ENCODE results near the gene CACNG7.
"Not testable (repeated sequence)": the region's sequence is repeated elsewhere in the genome, so short reads cannot be mapped to it uniquely, and the experiment has no call there.

The CACNG7 gene

DNA sequence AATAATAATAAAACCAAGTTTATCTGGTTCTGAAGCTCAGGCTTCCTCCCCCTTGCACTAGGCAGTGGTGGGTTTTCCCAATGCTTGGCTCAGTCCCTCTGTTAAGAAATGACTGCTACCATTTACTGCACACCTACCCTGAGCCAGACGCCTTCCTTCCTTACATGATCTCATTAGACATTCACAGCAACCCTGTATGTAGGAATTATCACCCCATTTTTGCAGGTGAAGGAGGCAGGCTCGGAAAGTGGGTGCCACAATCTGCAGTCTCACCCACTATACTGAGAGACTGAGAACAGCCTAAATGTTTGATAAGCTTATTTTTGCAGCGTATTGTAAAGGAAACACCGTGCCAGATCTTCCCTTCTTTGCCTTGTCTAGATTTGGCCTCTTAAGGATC, 35.3 kb downstream of the CACNG7 start:
- DNase-seq (ENCODE audit: low read depth): no peak
- TF ChIP-seq, protein P1, sequence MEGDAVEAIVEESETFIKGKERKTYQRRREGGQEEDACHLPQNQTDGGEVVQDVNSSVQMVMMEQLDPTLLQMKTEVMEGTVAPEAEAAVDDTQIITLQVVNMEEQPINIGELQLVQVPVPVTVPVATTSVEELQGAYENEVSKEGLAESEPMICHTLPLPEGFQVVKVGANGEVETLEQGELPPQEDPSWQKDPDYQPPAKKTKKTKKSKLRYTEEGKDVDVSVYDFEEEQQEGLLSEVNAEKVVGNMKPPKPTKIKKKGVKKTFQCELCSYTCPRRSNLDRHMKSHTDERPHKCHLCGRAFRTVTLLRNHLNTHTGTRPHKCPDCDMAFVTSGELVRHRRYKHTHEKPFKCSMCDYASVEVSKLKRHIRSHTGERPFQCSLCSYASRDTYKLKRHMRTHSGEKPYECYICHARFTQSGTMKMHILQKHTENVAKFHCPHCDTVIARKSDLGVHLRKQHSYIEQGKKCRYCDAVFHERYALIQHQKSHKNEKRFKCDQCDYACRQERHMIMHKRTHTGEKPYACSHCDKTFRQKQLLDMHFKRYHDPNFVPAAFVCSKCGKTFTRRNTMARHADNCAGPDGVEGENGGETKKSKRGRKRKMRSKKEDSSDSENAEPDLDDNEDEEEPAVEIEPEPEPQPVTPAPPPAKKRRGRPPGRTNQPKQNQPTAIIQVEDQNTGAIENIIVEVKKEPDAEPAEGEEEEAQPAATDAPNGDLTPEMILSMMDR (conservative IDR thresholded peaks at IDR 0.05; ENCODE audit: low read length): no peak
- no peak overlapping the region for H3K4me3 ChIP-seq (ENCODE audit: low read length)

GRCh38 chr19:53944933-53945332, 35.9 kb downstream of the CACNG7 start:
- H3K4me3 ChIP-seq (ENCODE audit: low read length): no peak overlapping the region
- TF ChIP-seq, protein P1 (conservative IDR thresholded peaks at IDR 0.05; ENCODE audit: low read length): no peak
- DNase-seq (ENCODE audit: low read depth): no peak

DNA sequence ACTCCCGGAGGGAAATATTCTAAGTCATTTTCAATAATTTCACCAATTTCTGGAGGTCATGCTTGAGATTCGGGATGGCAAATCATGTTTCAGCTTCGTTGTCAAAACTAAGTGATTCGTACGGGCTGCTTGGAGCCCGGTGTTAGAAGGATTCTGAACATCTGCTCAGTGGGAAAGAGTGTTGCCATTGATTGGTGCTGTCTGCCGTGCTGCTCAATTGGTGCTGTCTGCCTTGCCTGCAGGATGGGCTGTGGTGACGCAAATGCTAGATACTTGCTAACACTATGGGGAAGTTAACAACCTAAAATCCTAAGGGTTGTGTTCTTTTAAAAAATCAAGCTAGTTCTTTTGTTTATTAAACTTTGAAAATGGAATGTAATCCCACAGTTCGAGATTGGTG, 36.4 kb downstream of the CACNG7 start:
- no peak overlapping the region for H3K4me3 ChIP-seq (ENCODE audit: low read length)
- TF ChIP-seq, protein P1 (conservative IDR thresholded peaks at IDR 0.05; ENCODE audit: low read length): no peak
- DNase-seq (ENCODE audit: low read depth): no peak

- TF ChIP-seq, protein P1 (conservative IDR thresholded peaks at IDR 0.05; ENCODE audit: low read length): no peak
- no peak overlapping the region for H3K4me3 ChIP-seq (ENCODE audit: low read length)
- no peak for DNase-seq (ENCODE audit: low read depth)
Measured at GRCh38 chr19:53945998-53946397, 36.9 kb downstream of the CACNG7 start.

GRCh38 chr19:53947624-53948023, 38.5 kb downstream of the CACNG7 start:
- DNase-seq (ENCODE audit: low read depth): no peak
- TF ChIP-seq, protein P1 (conservative IDR thresholded peaks at IDR 0.05; ENCODE audit: low read length): 0 out of 2 replicates have a peak, but pooled peaks have one; percentile 1
- no peak overlapping the region for H3K4me3 ChIP-seq (ENCODE audit: low read length)

DNA sequence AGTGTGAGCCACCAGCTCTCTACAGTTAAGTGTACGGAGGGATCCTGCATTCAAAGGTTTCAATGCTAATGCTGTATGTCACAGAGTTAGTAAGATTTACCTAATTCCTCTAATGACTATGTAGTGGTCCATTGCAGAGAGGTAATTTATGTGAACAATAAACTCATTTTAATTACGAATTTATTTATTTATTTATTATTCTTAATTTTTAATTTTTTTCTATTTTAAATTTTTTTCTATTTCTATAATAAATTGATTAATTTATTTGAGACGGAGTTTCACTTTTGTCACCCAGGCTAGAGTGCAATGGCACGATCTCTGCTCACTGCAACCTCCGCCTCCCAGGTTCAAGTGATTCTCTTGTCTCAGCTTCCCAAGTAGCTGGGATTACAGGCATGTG, 39.5 kb downstream of the CACNG7 start:
- DNase-seq (ENCODE audit: low read depth); H3K4me3 ChIP-seq (ENCODE audit: low read length): not testable (repeated sequence)

DNA sequence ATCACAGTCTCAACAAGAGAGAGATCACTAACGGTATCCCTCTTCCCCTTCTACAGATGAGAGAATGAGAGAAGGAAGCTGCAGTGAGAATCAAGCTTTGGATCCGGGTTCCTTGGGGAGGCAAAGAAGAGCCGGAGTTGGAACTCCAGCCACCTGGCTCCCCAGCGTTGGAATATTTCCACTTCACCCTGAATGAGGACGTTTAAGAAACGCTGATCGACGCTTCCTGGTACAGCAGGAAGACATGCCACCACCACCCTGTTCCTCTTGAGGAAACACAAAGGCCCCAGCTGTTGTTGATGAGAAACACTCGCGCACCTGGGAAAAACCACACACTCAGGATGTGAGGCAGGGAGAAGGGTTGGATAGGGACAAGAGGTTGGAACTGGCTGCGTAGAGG, 42.4 kb downstream of the CACNG7 start:
- no peak overlapping the region for H3K4me3 ChIP-seq (ENCODE audit: low read length)
- TF ChIP-seq, protein P1 (conservative IDR thresholded peaks at IDR 0.05; ENCODE audit: low read length): no peak
- DNase-seq (ENCODE audit: low read depth): no peak

GRCh38 chr19:53951947-53952346, 42.9 kb downstream of the CACNG7 start:
- DNase-seq (ENCODE audit: low read depth): no peak
- TF ChIP-seq, protein P1 (conservative IDR thresholded peaks at IDR 0.05; ENCODE audit: low read length): no peak
- H3K4me3 ChIP-seq (ENCODE audit: low read length): no peak overlapping the region

Data from AG10803 (cell line).